Endothelial cell of umbilical vein (primary cell): ENCODE measurements around the gene FAM131B. TPM values are rescaled to one million over a fixed set of nuclear protein-coding genes. Genes with fewer than 3 reads are reported as not detected.

Experiments
- BruUV-seq: library from RNA; stranded (reverse); fragments of 400-500 nt; replicated peaks from 2 replicates; lab custom pipeline; 2021; lab: Mats Ljungman, UMichigan
- CTCF ChIA-PET: fragments of 300-600, 350-600 bp; sonication (Branson Sonifier 250); formaldehyde crosslinking; loops from one replicate; lab custom pipeline; 2021; ENCODE audit warnings: antibody characterized with exemption, inconsistent platforms; lab: Charles Lee
- POLR2A ChIA-PET: fragments of 300-600, 350-600 bp; sonication (Branson Sonifier 250); formaldehyde crosslinking; loops from one replicate; lab custom pipeline; 2021; ENCODE audit warnings: antibody characterized with exemption, inconsistent platforms; lab: Charles Lee
- DNase-seq: peaks from one replicate; pipeline ENCODE4 v3.0.0-alpha.2; 2011; ENCODE audit warnings: low read depth, low spot score
- FAIRE-seq: peaks from 2 replicates; lab custom pipeline; 2011; peaks lifted over from hg19 to GRCh38; lab: Jason Lieb, UNC
- H2AFZ ChIP-seq: 2 replicates; pipeline ENCODE4 v1.6.0; 2012; ENCODE audit warnings: low read depth, low read length, control low read depth, inconsistent platforms
- H3K27ac ChIP-seq: 2 replicates; pipeline ENCODE4 v1.5.1; 2011; ENCODE audit warnings: low read depth, mild to moderate bottlenecking, control low read depth, low read length, moderate library complexity; ENCODE audit not compliant: insufficient read depth
- H3K27me3 ChIP-seq, 2 experiments: 2 replicates each; pipeline versions ENCODE4 v1.6.0 to v1.6.1; 2011; ENCODE audit warnings: low read length in 2 of 2, mixed read lengths in 1 of 2; ENCODE audit not compliant: control insufficient read depth in 2 of 2, insufficient read depth in 2 of 2
- H3K36me3 ChIP-seq, 2 experiments: 2 replicates in 1 of 2; 3 replicates in 1 of 2; pipeline ENCODE4 v1.5.1; 2011; ENCODE audit warnings: low read length in 2 of 2, mild to moderate bottlenecking in 1 of 2, moderate library complexity in 1 of 2; ENCODE audit not compliant: control insufficient read depth in 2 of 2, insufficient read depth in 2 of 2; ENCODE audit errors: extremely low read depth in 1 of 2
- H3K4me1 ChIP-seq: 3 replicates; pipeline ENCODE4 v1.5.1; 2011; ENCODE audit warnings: mild to moderate bottlenecking, low read length; ENCODE audit not compliant: control insufficient read depth, insufficient read depth; ENCODE audit errors: extremely low read depth
- H3K4me2 ChIP-seq: 2 replicates; pipeline ENCODE4 v1.6.1; 2011; ENCODE audit warnings: low read length, control low read depth, mixed read lengths; ENCODE audit not compliant: insufficient read depth
- H3K4me3 ChIP-seq, 3 experiments: fragments of 200-600 bp in 1 of 3; sonication (generic), shearing (Covaris generic) in 1 of 3; replicated peaks in 1 of 3; 2 replicates each; pipeline ENCODE4 v1.5.1; 2011 to 2016; ENCODE audit warnings: control low read depth in 3 of 3, low read length in 3 of 3, mild to moderate bottlenecking in 2 of 3, inconsistent platforms in 1 of 3, low read depth in 1 of 3, moderate library complexity in 1 of 3; ENCODE audit not compliant: insufficient read depth in 1 of 3
- H3K79me2 ChIP-seq: 2 replicates; pipeline ENCODE4 v1.6.0; 2012; ENCODE audit warnings: low read length, inconsistent platforms; ENCODE audit not compliant: control insufficient read depth, insufficient read depth
- H3K9ac ChIP-seq: replicated peaks from 2 replicates; pipeline ENCODE3; 2011; ENCODE audit warnings: low read length, control low read depth; ENCODE audit not compliant: insufficient read depth; ENCODE audit errors: extremely low read depth
- H3K9me1 ChIP-seq: replicated peaks from 3 replicates; pipeline ENCODE4 v1.6.0; 2011; ENCODE audit warnings: mild to moderate bottlenecking, low read length; ENCODE audit not compliant: control insufficient read depth, insufficient read depth; ENCODE audit errors: extremely low read depth
- H3K9me3 ChIP-seq: replicated peaks from 2 replicates; pipeline ENCODE4 v1.5.1; 2012; ENCODE audit warnings: low read length, inconsistent platforms; ENCODE audit not compliant: control insufficient read depth, insufficient read depth
- H4K20me1 ChIP-seq: replicated peaks from 2 replicates; pipeline ENCODE3; 2011; ENCODE audit warnings: mild to moderate bottlenecking, low read length; ENCODE audit not compliant: control insufficient read depth, insufficient read depth; ENCODE audit errors: extremely low read depth
- CTCF ChIP-seq, 2 donors: IDR thresholded peaks; 1 replicate in 1 of 2; 2 replicates in 1 of 2; pipeline ENCODE4 v1.5.1; 2011; ENCODE audit warnings: low read length in 2 of 2, mild to moderate bottlenecking in 2 of 2, moderate library complexity in 2 of 2, control low read depth in 1 of 2, inconsistent platforms in 1 of 2, low read depth in 1 of 2; ENCODE audit not compliant: insufficient read depth in 1 of 2; ENCODE audit errors: extremely low read depth in 1 of 2
- EZH2 ChIP-seq: IDR thresholded peaks from 2 replicates; pipeline ENCODE4 v1.6.1; 2012; ENCODE audit warnings: borderline replicate concordance, low read depth, mild to moderate bottlenecking, moderate library complexity, low read length, inconsistent platforms; ENCODE audit not compliant: severe bottlenecking
- FOS ChIP-seq: IDR thresholded peaks from 2 replicates; pipeline ENCODE4 v1.6.1; 2011; ENCODE audit warnings: mild to moderate bottlenecking, low read length, moderate library complexity, borderline replicate concordance; ENCODE audit not compliant: insufficient read depth
- GATA2 ChIP-seq: IDR thresholded peaks from 2 replicates; pipeline ENCODE4 v1.7.0; 2011; ENCODE audit warnings: low read depth, mild to moderate bottlenecking, moderate library complexity, mixed read lengths, low read length; ENCODE audit not compliant: insufficient read length, insufficient read depth
- JUN ChIP-seq: IDR thresholded peaks from 2 replicates; pipeline ENCODE4 v1.6.1; 2011; ENCODE audit warnings: borderline replicate concordance, low read depth; ENCODE audit not compliant: insufficient read length, insufficient read depth
- MAX ChIP-seq: IDR thresholded peaks from 2 replicates; pipeline ENCODE4 v1.6.1; 2011; ENCODE audit not compliant: insufficient read depth, insufficient read length
- MYC ChIP-seq: IDR thresholded peaks from one replicate; pipeline ENCODE4 v1.6.1; 2011; ENCODE audit warnings: mild to moderate bottlenecking, low read depth, low read length
- POLR2A ChIP-seq: IDR thresholded peaks from 2 replicates; pipeline ENCODE4 v1.6.1; 2012; ENCODE audit warnings: low read depth, mild to moderate bottlenecking, control low read depth, low read length
- POLR2AphosphoS5 ChIP-seq: IDR thresholded peaks from 2 replicates; pipeline ENCODE4 v1.6.1; 2012; ENCODE audit warnings: low read depth, mild to moderate bottlenecking, control low read depth, low read length, moderate library complexity; ENCODE audit not compliant: insufficient read depth
- dilution Hi-C: fragments of 300-500 bp; cut with MboI; formaldehyde crosslinking; loops from one replicate; pipeline ENCODE4 v1.15.0; 2019; ENCODE audit warnings: low sequenced_read_pairs; ENCODE audit not compliant: extremely low pct_ligation_motif_present
- intact Hi-C: fragments of 100-400 bp; cut with micrococcal nuclease; formaldehyde crosslinking; loops from one replicate; pipeline ENCODE4 v1.10.0; 2022
- polyA plus RNA-seq, 4 experiments: library from polyadenylated mRNA; depleted of rRNA in 3 of 4; stranded (reverse) in 3 of 4; unstranded in 1 of 4; fragments of >200 nt; gene quantifications; 2 replicates each; pipeline versions ENCODE4 v1.2.1 to v1.2.3, GENCODE V29; 2011 to 2012; ENCODE audit warnings: missing spikeins in 1 of 4
- total RNA-seq: library from RNA; stranded (reverse); gene quantifications from 2 replicates; pipeline ENCODE4 v1.2.3, GENCODE V29; 2021

Gene FAM131B
- total and polyA plus RNA-seq, 2 donors (not counting 3 experiments of a cell fraction or from before 2014, with no cell fraction given): 1.6 to 1.8 TPM

- intact Hi-C loops (no loop called here), dilution Hi-C loops (no loop called here)
- H3K9ac ChIP-seq: no peak overlapping the region
- DNase-seq: no peak
- ChIA-PET POLR2A (no interaction called here), CTCF (no interaction called here)
- no peak for FAIRE-seq
- no peak overlapping the region for H3K4me2 ChIP-seq
- H3K9me1 ChIP-seq: no peaks in the 10 kb centered on the region
- no peak overlapping the region for H3K4me3 ChIP-seq
- TF ChIP-seq FOS (no peak), MYC (no peak), CTCF (IDR thresholded peaks at IDR 0.05; ENCODE audit: extremely low read depth in 1 of 2, insufficient read depth in 1 of 2, low read depth in 1 of 2, low read length in 2 of 2) (no peak), MAX (no peak), EZH2 (no peak), GATA2 (no peak), POLR2AphosphoS5 (no peak), JUN (no peak), POLR2A (no peak)
- no TSS peak for BruUV-seq
- no peaks in the 10 kb centered on the region for H3K27me3 ChIP-seq
- no peak overlapping the region for H2AFZ ChIP-seq
- no peaks in the 10 kb centered on the region for H3K36me3 ChIP-seq
- H4K20me1 ChIP-seq: no peaks in the 10 kb centered on the region
- no peaks in the 10 kb centered on the region for H3K9me3 ChIP-seq
- H3K4me1 ChIP-seq: no peaks in the 10 kb centered on the region
- no peaks in the 10 kb centered on the region for H3K79me2 ChIP-seq
- H3K27ac ChIP-seq: no peak overlapping the region
Measured at GRCh38 chr7:143329471-143330170, 32.9 kb downstream of the FAM131B start.
